Heart right ventricle (tissue), 16 donors: ENCODE data around the gene B4GAT1. TPM values are rescaled to one million over a fixed set of nuclear protein-coding genes. Genes with fewer than 3 reads are reported as not detected.

Source experiments
- ATAC-seq, 8 donors: fragments of 200-7000 bp; cut with Tn5 transposase; one replicate each; pipeline ENCODE4 v1.9.1; 2020; ENCODE audit warnings: mild to moderate bottlenecking in 8 of 8, moderate library complexity in 8 of 8, moderate number of reproducible peaks in 1 of 8
- DNase-seq, 2 donors: peaks; one replicate each; pipeline ENCODE4 v3.0.0-alpha.2; 2020
- H3K27ac ChIP-seq, 10 donors: fragments of 200-600 bp; sonication (generic) in 2 of 10; one replicate each; pipeline versions ENCODE4 v1.5.0 to v1.8.0; 2020 to 2022; ENCODE audit warnings: mild to moderate bottlenecking in 3 of 10
- H3K27me3 ChIP-seq, 7 donors: fragments of 200-600 bp; one replicate each; pipeline ENCODE4 v1.8.0; 2021 to 2022; ENCODE audit warnings: mild to moderate bottlenecking in 2 of 7
- H3K36me3 ChIP-seq, 9 donors: fragments of 200-600 bp; sonication (generic) in 1 of 9; one replicate each; pipeline versions ENCODE4 v1.5.0 to v1.8.0; 2020 to 2022; ENCODE audit warnings: mild to moderate bottlenecking in 2 of 9
- H3K4me1 ChIP-seq, 9 donors: fragments of 200-600 bp; sonication (generic) in 1 of 9; one replicate each; pipeline versions ENCODE4 v1.5.0 to v1.8.0; 2020 to 2022; ENCODE audit warnings: mild to moderate bottlenecking in 4 of 9
- H3K4me3 ChIP-seq, 10 donors: fragments of 200-600 bp; sonication (generic) in 2 of 10; one replicate each; pipeline versions ENCODE4 v1.5.0 to v1.8.0; 2020 to 2022; ENCODE audit warnings: mild to moderate bottlenecking in 7 of 10, moderate library complexity in 2 of 10
- H3K9me3 ChIP-seq, 11 donors: fragments of 200-600 bp in 10 of 11; sonication (generic) in 2 of 11; one replicate each; pipeline versions ENCODE4 v1.5.0 to v1.8.0; 2013 to 2022; ENCODE audit warnings: mild to moderate bottlenecking in 2 of 11, control low read depth in 1 of 11, moderate library complexity in 1 of 11
- WGBS, 2 donors: extraction: QIAGEN DNeasy Blood & Tissue Kit; methylation state at CpG; one replicate each; pipeline ENCODE4 v1.1.7; 2013; ENCODE audit warnings: inconsistent platforms in 1 of 2; 5-methylcytosine and 5-hydroxymethylcytosine counted together
- intact Hi-C, 10 donors: fragments of 100-400 bp; cut with DNase I; formaldehyde crosslinking; loops; one replicate each; pipeline versions ENCODE4 v1.11.1 to v1.14.2; 2022
- polyA plus RNA-seq, 2 donors: library from polyadenylated mRNA; stranded (reverse); fragments of 200-250 nt; gene quantifications; one replicate each; pipeline ENCODE4 v1.2.3, GENCODE V29; 2013
- total RNA-seq, 10 donors: library from RNA; stranded (reverse); fragmentation: NEBNext Ultra II Directional in 3 of 10; extraction: Animal tissue kit (Norgen Biotek cat#: 25700) in 3 of 10; gene quantifications; one replicate each; pipeline versions ENCODE4 v1.2.1 to v1.2.4, GENCODE V29; 2021 to 2023
- TF ChIP-seq, protein P1 (sequence below), 9 donors: fragments of 200-600 bp; sonication (generic) in 2 of 9; IDR thresholded peaks; one replicate each; pipeline versions ENCODE4 v1.5.0 to v1.8.0; 2021 to 2022; ENCODE audit warnings: antibody characterized with exemption in 9 of 9, mild to moderate bottlenecking in 5 of 9, moderate library complexity in 1 of 9
- donor health status: Arrhythmogenic right ventricular cardiomyopathy.
- donor health status: ischemic (EF 13 %, LVEDD 7.1; RV severe dilation, severe dysfunction).
- donor health status: healthy with polysubstance abuse.
- donor health status: DM: no; HTN: yes; CAD: no.
- donor health status: DM: no; HTN: no; CAD: no.
- donor health status: ischemic (EF 25% LVEDD 6.9; RV normal size, moderate dysfunction).
- donor health status: ischemic (EF 25% LVEDD 5.7; RV mildly dilated, moderate dysfunction).
- donor health status: healthy.
- donor health status: DM: yes; HTN: yes; CAD: no.
- donor health status: Ischemic cardiomyopathy.
- donor health status: ischemic (EF 35%, LVEDD 5.7; RV mildly dilated, moderate dysfunction).
- donor health status: nonischemic (EF 11% LVEDD 7.7; RV severe dilation, severe dysfunction).
- donor health status: DM: yes; HTN: yes; CAD: no.
- donor health status: PGD.
- donor health status: ischemic (EF 29% LVEDD 5.4; RV normal size, mild dysfunction).
- donor health status: nonischemic (EF 23%, LVEDD 6.1; RV moderate dilation, normal function).

The B4GAT1 gene
- total and polyA plus RNA-seq, 12 donors: 22.3 to 69.6 (median 46.1) TPM

DNA sequence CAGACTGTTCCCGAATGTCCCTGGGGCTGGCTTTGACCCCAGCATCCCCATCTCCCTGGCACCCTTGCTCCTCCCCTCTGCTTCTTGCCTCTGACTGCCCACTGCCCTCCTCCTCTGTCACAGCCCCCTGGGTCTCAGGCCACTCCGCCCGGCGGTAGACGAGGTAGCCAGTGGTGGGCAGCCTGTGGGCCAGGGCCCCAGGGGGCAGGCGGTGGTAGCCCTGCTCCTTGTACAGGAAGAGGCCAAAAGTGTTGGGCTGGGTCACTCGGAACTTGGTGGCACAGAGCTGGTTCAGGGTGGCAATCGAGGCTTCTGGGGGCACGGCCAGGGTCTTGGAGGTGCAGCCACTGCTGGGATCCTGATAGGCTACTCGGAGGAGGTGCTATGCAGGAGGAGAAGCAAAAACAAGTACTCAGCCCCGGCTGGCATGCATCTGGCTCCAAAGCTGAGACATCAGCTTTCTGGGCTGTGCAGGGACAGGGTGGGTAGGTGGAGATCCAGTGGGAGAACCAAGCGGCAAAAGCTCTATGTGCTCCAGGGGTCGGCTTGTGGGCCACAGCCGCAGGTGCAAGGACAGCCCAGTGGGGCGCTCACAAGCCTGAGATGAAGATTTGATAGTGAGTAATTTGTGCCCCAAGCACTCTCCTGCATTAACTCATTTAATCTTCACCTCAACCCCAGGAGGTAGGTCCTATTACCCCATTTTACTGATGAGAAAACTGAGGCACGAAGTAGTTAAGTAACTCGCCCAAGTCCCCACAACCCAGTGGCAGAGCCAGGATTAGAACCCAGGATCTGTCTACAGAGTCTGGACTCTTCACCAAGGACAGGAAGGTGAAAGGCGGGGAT is 14.8 kb downstream of the B4GAT1 start:
- 79 to 83% methylated on average over 18 of the region's 18 CpGs for WGBS, 2 donors
- Histone ChIP-seq H3K4me1 (peaks cover 19 to 45% (median 37%) of the 10 kb centered on the region in 9 donors), H3K27ac (no peak overlapping the region), H3K9me3 (no peaks in the 10 kb centered on the region), H3K4me3 (no peak overlapping the region), H3K27me3 (no peaks in the 10 kb centered on the region), H3K36me3 (peaks cover 0 to 37% (median 0%) of the 10 kb centered on the region in 9 donors)
- DNase-seq (no peak), ATAC-seq (no peak)
- TF ChIP-seq, protein P1, sequence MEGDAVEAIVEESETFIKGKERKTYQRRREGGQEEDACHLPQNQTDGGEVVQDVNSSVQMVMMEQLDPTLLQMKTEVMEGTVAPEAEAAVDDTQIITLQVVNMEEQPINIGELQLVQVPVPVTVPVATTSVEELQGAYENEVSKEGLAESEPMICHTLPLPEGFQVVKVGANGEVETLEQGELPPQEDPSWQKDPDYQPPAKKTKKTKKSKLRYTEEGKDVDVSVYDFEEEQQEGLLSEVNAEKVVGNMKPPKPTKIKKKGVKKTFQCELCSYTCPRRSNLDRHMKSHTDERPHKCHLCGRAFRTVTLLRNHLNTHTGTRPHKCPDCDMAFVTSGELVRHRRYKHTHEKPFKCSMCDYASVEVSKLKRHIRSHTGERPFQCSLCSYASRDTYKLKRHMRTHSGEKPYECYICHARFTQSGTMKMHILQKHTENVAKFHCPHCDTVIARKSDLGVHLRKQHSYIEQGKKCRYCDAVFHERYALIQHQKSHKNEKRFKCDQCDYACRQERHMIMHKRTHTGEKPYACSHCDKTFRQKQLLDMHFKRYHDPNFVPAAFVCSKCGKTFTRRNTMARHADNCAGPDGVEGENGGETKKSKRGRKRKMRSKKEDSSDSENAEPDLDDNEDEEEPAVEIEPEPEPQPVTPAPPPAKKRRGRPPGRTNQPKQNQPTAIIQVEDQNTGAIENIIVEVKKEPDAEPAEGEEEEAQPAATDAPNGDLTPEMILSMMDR (IDR thresholded peaks at IDR 0.05): no peak
- intact Hi-C loops: loop anchor here in 1 of 10 donors (2.0 kb wide), 1 partner anchor 24 kb away; no protein-coding TSS in a partner anchor

GRCh38 chr11:66331542-66332370 is 15.7 kb downstream of the B4GAT1 start:
- TF ChIP-seq, protein P1 (IDR thresholded peaks at IDR 0.05): no peak
- H3K4me3 ChIP-seq: no peak overlapping the region
- ATAC-seq: no peak
- peaks cover 22 to 46% (median 41%) of the 10 kb centered on the region in 9 donors for H3K4me1 ChIP-seq
- no peaks in the 10 kb centered on the region for H3K27me3 ChIP-seq
- 85 to 86% methylated on average over 12 of the region's 12 CpGs for WGBS, 2 donors
- H3K27ac ChIP-seq: no peak overlapping the region
- H3K9me3 ChIP-seq: no peaks in the 10 kb centered on the region
- intact Hi-C loops: loop anchor here in 1 of 10 donors (2.0 kb wide), 1 partner anchor 23 kb away; no protein-coding TSS in a partner anchor
- peaks cover 0 to 29% (median 0%) of the 10 kb centered on the region in 9 donors for H3K36me3 ChIP-seq
- DNase-seq: no peak

DNA sequence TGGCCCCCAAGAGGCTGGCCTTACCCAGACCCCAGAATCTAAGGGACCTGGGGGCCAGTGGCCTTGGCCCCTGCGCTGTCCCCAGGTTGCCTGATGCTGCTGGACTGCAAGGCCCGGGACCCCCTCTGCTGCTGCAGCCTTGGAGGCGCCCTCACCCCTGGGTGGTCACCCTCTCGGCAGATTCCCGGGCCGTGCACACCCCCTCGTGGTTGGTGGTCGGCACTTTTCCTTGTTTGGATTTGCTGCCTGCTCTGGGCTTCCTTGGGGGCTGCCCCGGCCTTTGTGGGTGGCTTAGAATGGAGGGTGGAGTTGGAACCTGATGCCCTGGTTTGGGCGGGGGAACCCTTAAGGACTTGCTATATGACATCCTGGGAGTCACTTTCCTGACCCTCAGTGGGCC is 16.5 kb downstream of the B4GAT1 start:
- WGBS, 2 donors: 61 to 65% methylated on average over 10 of the region's 10 CpGs
- ATAC-seq: no peak
- Histone ChIP-seq H3K4me3 (no peak overlapping the region), H3K27me3 (no peaks in the 10 kb centered on the region), H3K4me1 (peaks cover 23 to 46% (median 41%) of the 10 kb centered on the region in 9 donors), H3K9me3 (no peaks in the 10 kb centered on the region), H3K27ac (no peak overlapping the region), H3K36me3 (peaks cover 0 to 29% (median 0%) of the 10 kb centered on the region in 9 donors)
- DNase-seq: no peak
- TF ChIP-seq, protein P1 (IDR thresholded peaks at IDR 0.05): no peak
- intact Hi-C loops: no loop called here

DNA sequence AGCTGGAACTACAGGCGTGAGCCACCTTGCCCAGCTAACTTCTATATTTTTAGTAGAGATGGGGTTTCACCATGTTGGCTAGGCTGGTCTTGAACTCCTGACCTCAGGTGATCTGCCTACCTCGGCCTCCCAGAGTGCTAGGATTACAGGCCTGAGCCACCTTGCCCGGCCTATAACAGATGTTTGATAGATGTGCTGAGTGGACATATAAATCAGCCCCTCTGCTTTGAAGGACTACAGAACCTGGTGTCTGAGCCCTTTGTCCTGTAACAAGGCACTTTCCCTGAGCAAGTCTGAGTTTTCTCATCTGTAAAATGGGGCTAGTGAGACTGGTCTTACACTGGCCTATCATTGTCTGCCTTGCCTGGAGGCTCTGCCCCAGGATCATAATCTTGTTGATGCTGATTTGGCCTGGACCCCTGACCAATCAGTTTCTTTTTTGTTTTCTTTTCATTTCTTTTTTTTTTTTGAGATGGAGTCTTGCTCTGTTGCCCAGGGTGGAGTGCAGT is 18.2 kb downstream of the B4GAT1 start:
- Histone ChIP-seq H3K36me3 (peaks cover 0 to 24% (median 0%) of the 10 kb centered on the region in 9 donors), H3K9me3 (no peaks in the 10 kb centered on the region), H3K4me3 (no peak overlapping the region), H3K4me1 (peaks cover 21 to 40% (median 30%) of the 10 kb centered on the region in 9 donors), H3K27me3 (no peaks in the 10 kb centered on the region), H3K27ac (no peak overlapping the region)
- DNase-seq: no peak
- intact Hi-C loops: loop anchor here in 2 of 10 donors (2.0 to 5.0 kb wide), 2 partner anchors 16 to 107 kb away; no protein-coding TSS in a partner anchor
- TF ChIP-seq, protein P1 (IDR thresholded peaks at IDR 0.05): no peak
- ATAC-seq: no peak
- 85 to 90% methylated on average over 3 of the region's 3 CpGs for WGBS, 2 donors
